TTC549 (cell line): ENCODE data around the gene VPS16.
"Not testable (repeated sequence)": the region's sequence is repeated elsewhere in the genome, so short reads cannot be mapped to it uniquely, and the experiment has no call there.

Experiments used
- FAIRE-seq: peaks from 2 replicates; lab custom pipeline; 2012; peaks lifted over from hg19 to GRCh38; lab: Jason Lieb, UNC

Gene VPS16

GRCh38 chr20:2807019-2807418, 33.5 kb upstream of the VPS16 start:
- no peak for FAIRE-seq

DNA sequence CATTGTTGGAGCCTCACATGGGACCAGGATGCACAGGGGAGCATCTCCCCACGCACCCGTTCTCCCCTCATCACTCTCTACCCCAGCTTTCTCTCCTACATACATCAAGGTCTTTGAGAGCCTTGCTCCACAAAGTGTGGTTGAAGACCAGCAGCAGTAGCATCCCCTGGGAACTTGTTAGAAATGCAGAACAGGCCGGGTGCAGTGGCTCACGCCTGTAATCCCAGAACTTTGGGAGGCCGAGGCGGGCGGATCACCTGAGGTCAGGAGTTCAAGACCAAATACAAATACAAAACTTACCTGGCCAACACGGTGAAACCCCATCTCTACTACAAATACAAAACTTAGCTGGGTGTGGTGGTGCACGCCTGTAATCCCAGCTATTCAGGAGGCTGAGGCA, 32.6 kb upstream of the VPS16 start:
- FAIRE-seq: not testable (repeated sequence)

DNA sequence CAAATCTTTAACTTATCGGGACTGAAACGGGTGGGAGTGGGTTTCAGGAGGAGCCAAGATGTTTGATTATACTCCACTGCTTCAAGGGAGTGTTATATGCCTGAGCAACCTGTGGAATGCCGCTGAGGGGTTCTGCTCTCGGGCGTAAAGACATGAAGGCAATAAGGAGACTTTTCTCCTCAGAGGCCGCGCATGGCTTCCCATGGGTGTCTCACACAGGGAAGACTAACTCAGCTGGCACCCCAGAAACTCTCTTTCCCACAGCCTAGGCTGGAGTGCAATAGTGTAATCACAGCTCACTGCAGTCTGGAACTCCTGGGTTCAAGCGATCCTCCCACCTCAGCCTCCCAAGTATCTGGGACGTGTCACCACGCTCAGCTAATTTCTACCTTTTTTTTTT, 30.9 kb upstream of the VPS16 start:
- FAIRE-seq: no peak

- FAIRE-seq: no peak
These were observed 28.4 kb upstream of the VPS16 start for GRCh38 chr20:2812189-2812588.

DNA sequence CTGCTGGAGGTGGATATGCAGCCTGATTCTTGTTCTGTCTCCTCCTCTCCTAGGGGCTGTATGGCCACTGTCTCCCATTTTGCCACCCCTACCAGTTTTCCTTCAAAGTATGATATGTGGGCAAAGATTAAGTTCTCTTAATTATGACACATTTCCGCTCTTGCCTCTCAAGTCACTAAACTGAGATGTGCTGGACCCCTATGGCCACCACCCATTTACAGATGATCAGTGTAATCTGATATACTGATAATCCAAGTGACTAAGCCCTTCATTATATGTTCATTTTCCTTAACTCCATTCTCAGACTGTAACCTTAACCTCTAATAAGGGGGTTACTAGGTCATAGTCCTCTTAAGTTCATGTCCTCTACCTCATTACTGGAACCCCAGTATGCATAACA, 26.5 kb upstream of the VPS16 start:
- no peak for FAIRE-seq

DNA sequence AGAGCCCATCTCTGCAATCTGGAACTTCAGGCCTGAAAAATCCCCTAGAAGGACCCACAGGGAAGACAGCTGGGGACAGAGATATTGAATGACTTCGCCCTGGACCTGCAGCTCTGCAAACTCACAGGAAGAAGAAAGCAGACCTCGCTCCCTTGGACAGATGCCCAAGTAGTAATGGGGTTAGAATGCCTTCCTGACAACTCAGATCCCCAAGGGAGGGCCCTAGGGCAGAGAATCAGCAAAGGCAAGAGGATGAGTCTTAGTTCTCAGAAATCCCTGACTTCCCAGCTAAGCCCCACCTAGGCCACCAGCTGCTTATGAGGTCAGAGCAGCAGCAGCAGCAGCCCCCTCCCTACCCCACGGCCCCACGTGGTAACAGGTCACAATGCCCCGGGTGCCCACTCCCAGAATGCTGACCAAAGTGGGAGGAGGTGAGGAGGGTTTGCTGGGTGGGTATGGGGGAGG, 25.9 kb upstream of the VPS16 start, which contains the start of gene C20orf141:
TSS of gene C20orf141 (plus strand) at position 401 of the 465 bp plus-strand sequence. CDS start 198 bp downstream, outside the sequence.
- FAIRE-seq: no peak

DNA sequence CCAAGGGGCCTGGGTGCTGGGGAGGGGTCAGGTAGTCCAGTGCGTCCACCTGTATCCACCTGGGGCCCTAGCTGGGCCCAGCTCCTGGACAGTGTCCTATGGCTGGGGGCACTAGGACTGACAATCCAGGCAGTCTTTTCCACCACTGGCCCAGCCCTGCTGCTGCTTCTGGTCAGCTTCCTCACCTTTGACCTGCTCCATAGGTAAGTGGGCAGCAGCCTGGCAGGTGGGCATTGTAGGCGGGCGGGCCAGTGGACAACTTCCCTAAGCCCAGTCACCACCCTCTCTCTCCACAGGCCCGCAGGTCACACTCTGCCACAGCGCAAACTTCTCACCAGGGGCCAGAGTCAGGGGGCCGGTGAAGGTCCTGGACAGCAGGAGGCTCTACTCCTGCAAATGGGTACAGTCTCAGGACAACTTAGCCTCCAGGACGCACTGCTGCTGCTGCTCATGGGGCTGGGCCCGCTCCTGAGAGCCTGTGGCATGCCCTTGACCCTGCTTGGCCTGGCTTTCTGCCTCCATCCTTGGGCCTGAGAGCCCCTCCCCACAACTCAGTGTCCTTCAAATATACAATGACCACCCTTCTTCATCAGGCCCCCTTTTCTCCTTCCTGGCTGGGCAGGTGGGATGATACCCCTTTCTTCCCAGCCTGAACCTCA, 25.2 kb upstream of the VPS16 start:
- no peak for FAIRE-seq

GRCh38 chr20:2816030-2816582, 24.4 kb upstream of the VPS16 start, which contains the start of gene TMEM239:
Gene TMEM239, plus strand, starts transcription at chr20:2816364. Its CDS starts 191 bp downstream, at chr20:2816555.
- no peak for FAIRE-seq

DNA sequence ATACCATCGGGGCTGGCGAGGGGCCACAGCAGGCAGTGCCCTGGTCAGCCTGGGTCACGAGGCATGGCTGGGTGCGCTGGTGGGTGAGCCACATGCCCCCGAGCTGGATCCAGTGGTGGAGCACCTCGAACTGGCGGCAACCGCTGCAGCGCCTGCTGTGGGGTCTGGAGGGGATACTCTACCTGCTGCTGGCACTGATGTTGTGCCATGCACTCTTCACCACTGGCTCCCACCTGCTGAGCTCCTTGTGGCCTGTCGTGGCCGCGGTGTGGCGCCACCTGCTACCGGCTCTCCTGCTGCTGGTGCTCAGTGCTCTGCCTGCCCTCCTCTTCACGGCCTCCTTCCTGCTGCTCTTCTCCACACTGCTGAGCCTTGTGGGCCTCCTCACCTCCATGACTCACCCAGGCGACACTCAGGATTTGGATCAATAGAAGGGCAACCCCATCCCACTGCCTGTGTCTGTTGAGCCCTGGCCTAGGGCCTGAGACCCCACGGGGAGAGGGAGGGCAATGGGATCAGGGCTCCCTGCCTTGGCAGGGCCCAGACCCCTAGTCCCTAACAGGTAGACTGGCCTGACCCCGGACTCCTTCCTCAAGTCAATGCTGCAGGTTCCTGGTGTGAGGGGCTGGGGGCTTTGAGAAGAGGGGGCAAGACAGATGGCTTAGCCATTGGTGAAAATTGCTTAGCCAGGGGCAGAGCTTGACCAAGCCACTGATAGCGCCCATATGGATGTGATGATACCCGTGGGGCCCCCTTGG, 23.8 kb upstream of the VPS16 start:
- no peak for FAIRE-seq

DNA sequence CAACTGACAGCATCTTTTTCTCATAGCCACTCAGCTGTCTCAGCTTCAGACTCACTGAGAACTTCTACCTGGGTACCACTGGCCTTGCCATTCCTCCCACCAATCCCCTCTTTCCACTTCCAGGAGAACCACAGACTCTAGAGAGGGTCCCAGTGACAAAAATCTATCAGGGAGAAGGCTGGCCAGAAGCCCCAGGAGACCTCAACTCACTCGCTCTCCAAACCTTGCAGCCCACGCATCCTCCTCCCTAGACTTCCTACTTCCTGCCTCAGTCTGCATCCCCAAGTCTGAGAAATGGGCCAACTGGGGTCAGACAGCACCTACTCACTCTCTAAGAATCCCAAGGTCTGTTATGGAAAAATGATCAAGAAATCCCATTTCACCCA, 23.2 kb upstream of the VPS16 start:
- FAIRE-seq: no peak

DNA sequence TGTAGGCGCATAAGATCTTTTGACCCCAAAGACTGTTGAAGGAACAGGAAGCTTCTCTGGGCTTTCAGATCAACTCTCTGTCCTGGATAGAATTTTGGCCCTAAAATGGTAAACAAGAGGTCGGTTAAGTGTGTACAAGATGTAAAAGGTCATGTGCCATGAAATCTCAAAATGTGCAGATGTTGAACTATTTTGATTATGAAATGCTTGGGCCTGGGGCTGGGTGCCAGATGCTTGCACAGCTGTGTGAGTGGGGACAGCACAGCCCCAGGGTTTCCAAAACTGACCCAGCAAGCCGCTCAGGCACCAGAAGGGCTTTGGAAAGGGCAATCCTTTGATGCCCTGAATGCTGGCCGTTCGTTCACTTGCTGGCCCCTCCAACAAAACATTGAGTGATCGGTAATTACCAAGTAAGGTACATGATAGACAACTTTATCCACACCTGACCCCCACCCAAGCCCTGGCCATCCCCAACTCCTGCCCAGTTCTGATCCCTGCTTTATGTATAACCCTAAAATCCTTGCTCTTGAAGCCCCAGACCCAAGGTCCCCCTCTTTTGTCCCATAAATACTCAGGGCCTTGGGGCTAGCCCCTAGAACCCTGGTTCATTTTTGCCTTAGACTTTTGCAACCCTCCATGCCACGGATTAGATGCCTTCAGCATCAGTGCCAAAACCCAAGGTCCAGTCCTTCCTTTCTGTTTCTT, 22.5 kb upstream of the VPS16 start:
- FAIRE-seq: no peak

DNA sequence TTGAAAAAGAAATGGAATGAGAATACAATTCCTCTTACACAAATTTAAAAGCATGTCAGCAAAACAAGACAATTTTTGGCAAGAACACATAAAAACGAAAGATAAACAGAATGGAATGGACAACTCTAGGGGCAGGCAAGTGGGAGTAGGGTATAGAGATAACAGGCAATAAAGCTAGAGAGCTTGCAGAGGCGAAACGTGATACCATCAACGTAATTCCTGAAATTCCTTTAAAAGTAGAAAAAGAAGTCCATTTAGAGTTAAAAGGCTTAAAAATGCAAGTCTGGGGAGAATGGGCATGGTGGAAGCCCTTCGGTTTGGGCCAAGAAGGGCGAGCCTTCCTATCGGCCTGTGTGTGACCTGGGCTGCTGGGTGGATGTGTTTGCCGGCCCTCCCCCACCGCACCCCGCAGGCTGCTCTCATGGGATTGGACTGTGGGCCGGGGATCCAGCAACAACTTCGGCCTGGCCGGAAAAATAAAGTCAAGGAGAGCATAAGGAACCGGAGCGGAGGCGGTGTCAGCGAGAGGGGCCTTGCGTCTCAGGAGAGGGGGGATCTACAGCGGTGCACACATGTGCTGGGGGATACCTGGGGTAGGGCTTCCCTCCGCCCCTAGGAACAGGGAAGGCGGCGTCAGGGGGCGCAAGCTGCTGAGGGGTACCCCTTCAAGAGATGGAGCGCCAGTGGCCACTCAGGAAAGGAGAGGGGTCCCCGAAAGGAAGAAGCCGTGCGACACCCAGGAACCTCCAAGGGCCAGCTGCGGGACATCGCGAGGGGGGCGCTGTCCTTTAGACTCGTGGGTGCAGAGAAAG, 20.3 kb upstream of the VPS16 start:
- FAIRE-seq: no peak

DNA sequence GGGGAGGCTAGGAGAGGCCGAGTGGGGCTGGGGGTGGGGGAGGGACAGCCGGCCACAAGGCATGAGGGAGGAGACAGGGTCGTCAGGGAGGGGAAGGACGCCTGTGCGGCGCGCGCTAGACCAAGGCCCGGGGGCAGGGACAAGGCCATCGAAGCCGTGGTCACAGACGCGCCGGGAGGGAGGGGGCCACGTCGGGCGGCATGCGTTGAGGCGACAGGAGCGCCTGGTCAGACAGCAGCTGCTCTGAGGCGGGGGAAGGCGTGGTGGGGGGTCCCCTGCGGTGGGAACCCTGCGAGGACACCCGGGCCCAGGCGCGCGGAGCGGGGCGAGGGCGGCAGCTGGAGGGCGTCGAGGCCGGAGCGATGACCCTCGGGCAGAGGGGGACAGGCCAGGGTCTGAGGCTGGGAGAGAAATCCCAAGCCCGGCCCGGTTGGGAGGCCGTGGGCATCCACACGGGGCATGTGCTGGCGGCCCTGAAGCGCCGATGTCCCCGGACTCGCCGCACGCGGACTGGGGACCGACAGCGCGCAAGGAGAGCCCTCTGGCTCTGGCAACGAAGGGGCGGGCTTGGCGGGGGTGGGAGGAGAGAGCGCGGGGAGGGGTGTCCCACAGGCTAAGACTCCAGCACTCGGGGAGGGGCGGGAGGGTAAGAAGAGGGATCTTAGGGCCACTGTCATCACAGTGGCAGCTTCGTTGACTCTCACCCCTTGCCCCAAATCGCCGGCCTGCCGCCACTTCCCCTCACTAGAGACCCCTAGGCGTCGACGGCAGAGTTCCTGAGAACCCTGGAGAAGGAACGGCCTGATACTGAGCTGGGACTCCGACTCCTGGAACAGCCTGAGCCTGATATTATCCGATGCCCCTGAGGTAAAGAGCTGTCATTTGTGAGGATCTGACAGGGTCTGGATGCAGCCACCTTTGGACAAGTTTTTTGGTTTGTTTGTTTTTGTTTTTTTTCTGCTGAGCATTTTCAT, 19.4 kb upstream of the VPS16 start:
- FAIRE-seq: no peak

DNA sequence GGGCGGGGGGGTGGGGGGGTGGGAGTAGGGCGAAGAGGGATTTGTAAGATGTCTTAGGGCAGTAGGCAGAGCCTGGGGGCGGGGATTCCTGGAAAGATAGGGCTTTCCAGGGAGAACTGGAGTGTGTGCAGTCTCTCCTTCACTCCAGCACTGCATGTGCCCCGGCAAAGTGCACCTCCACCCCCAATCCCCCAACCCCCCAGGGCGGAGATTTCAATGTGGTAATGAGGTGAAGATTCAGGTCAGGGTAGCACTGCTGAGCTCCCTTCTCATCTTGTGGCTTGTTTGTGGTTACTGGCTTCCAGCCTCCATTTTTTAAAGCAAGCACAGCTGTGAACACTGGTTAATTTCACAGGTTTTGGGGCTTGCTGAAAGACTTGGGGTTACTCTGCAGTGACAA, 18.5 kb upstream of the VPS16 start:
- no peak for FAIRE-seq

GRCh38 chr20:2825761-2826160, 14.8 kb upstream of the VPS16 start:
- FAIRE-seq: no peak

DNA sequence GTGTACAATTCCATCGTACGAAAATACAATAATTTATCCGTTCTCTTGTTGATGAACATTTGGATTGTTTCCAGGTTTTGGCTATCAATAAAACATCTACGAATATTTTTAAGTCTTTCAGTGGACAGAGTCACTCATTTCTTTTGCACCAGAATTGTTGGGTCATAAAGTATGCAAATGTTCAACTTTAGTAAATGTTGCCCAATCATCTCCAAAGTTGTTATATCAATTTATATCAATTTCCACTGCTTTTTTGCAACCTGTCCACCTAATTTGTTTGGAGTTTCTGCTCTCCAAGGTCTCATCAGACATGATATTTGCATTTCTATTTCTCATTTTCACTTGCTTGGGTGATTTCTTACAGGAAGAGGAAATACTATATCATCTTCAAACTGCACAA, 13.9 kb upstream of the VPS16 start:
- no peak for FAIRE-seq

GRCh38 chr20:2829376-2829775, 11.2 kb upstream of the VPS16 start:
- FAIRE-seq: no peak

- not testable (repeated sequence) for FAIRE-seq
These were observed 9.3 kb upstream of the VPS16 start for GRCh38 chr20:2831206-2831605.

GRCh38 chr20:2833761-2834160, 6.8 kb upstream of the VPS16 start:
- no peak for FAIRE-seq

GRCh38 chr20:2834401-2835110, 6.0 kb upstream of the VPS16 start:
- no peak for FAIRE-seq
